Testis (tissue), 2 donors: ENCODE data around the gene NRG2.

Experiments used
- POLR2A ChIP-seq: fragments of 450-650 bp; IDR thresholded peaks from one replicate; pipeline ENCODE4 v1.6.1; 2017; ENCODE audit warnings: antibody characterized with exemption, mild to moderate bottlenecking, moderate library complexity
- TF ChIP-seq, protein P1 (sequence below), 3 experiments: fragments of 450-650 bp in 2 of 3; fragments of 200-600 bp in 1 of 3; sonication (generic) in 1 of 3; IDR thresholded peaks; one replicate each; pipeline ENCODE4 v1.5.1; 2016 to 2019; ENCODE audit warnings: antibody characterized with exemption in 3 of 3, mild to moderate bottlenecking in 2 of 3, moderate library complexity in 1 of 3

- TF ChIP-seq, protein P1, sequence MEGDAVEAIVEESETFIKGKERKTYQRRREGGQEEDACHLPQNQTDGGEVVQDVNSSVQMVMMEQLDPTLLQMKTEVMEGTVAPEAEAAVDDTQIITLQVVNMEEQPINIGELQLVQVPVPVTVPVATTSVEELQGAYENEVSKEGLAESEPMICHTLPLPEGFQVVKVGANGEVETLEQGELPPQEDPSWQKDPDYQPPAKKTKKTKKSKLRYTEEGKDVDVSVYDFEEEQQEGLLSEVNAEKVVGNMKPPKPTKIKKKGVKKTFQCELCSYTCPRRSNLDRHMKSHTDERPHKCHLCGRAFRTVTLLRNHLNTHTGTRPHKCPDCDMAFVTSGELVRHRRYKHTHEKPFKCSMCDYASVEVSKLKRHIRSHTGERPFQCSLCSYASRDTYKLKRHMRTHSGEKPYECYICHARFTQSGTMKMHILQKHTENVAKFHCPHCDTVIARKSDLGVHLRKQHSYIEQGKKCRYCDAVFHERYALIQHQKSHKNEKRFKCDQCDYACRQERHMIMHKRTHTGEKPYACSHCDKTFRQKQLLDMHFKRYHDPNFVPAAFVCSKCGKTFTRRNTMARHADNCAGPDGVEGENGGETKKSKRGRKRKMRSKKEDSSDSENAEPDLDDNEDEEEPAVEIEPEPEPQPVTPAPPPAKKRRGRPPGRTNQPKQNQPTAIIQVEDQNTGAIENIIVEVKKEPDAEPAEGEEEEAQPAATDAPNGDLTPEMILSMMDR (IDR thresholded peaks at IDR 0.05) = no peak
- TF ChIP-seq POLR2A = no peak
Measured at GRCh38 chr5:140054086-140054689, 11.1 kb upstream of the NRG2 start.
